ENCODE measurements around the gene SCGB1D2. TPM values are rescaled to one million over a fixed set of nuclear protein-coding genes. Genes with fewer than 3 reads are reported as not detected.
"Not testable (repeated sequence)": the region's sequence is repeated elsewhere in the genome, so short reads cannot be mapped to it uniquely, and the experiment has no call there.

The SCGB1D2 gene
- 100 to 1,000 TPM in 2 of 3 donors, not detected in 1; 476 to 485 TPM for total RNA-seq

GRCh38 chr11:62242021-62242420 lies at the start of gene SCGB1D2:
SCGB1D2 (plus strand) TSS chr11:62242239; CDS start chr11:62242308, 69 bp downstream.
- H3K9me3 ChIP-seq: no peaks in the 10 kb centered on the region
- H3K4me1 ChIP-seq: no peaks in the 10 kb centered on the region
- H3K4me3 ChIP-seq: peak within 1 kb of the TSS in 2 of 3 donors; percentile 23 to 35
- no peaks in the 10 kb centered on the region for H3K27me3 ChIP-seq
- no peaks in the 10 kb centered on the region for H3K36me3 ChIP-seq
- TF ChIP-seq POLR2AphosphoS5 (IDR thresholded peaks at IDR 0.05): peak in 1 of 3 donors; percentile 15
- TF ChIP-seq POLR2A (IDR thresholded peaks at IDR 0.05): no peak
- DNase-seq (ENCODE audit: low spot score in 2 of 2): peak; percentile 85 to 86
- peak within 1 kb of the TSS; percentile 21 to 62 for H3K27ac ChIP-seq
- intact Hi-C loops (cut with DNase I; ENCODE audit: low total_unique reads): no loop called here

- Histone ChIP-seq H3K9me3 (no peaks in the 10 kb centered on the region), H3K36me3 (no peaks in the 10 kb centered on the region), H3K27ac (no peak overlapping the region), H3K27me3 (peaks cover 0 to 10% of the 10 kb centered on the region in 2 donors), H3K4me3 (no peak overlapping the region), H3K4me1 (no peaks in the 10 kb centered on the region)
- TF ChIP-seq POLR2AphosphoS5 (IDR thresholded peaks at IDR 0.05): no peak
- TF ChIP-seq POLR2A (IDR thresholded peaks at IDR 0.05): no peak
- no peak for TF ChIP-seq CTCF (IDR thresholded peaks at IDR 0.05)
- intact Hi-C loops (cut with DNase I; ENCODE audit: low total_unique reads): loop anchor here (2.0 kb wide), 1 partner anchor 57 kb away; no protein-coding TSS in a partner anchor
- no peak for DNase-seq (ENCODE audit: low spot score in 2 of 2)
These were observed 48.1 kb upstream of the SCGB1D2 start for GRCh38 chr11:62193952-62194351.

- not testable (repeated sequence) for DNase-seq (ENCODE audit: low spot score in 2 of 2); H3K36me3 ChIP-seq; H3K9me3 ChIP-seq; H3K27me3 ChIP-seq; H3K4me1 ChIP-seq; H3K27ac ChIP-seq; H3K4me3 ChIP-seq
- intact Hi-C loops (cut with DNase I; ENCODE audit: low total_unique reads): loop anchor here (2.0 kb wide), 1 partner anchor 56 kb away; no protein-coding TSS in a partner anchor
These were observed 47.0 kb upstream of the SCGB1D2 start for GRCh38 chr11:62195010-62195409.

GRCh38 chr11:62195945-62196344 lies 46.1 kb upstream of the SCGB1D2 start:
- H3K27me3 ChIP-seq: peaks cover 0 to 4% of the 10 kb centered on the region in 2 donors
- H3K36me3 ChIP-seq: no peaks in the 10 kb centered on the region
- no peaks in the 10 kb centered on the region for H3K9me3 ChIP-seq
- H3K4me3 ChIP-seq: no peak overlapping the region
- TF ChIP-seq CTCF (IDR thresholded peaks at IDR 0.05): no peak
- TF ChIP-seq POLR2AphosphoS5 (IDR thresholded peaks at IDR 0.05): no peak
- no peak for TF ChIP-seq POLR2A (IDR thresholded peaks at IDR 0.05)
- DNase-seq (ENCODE audit: low spot score in 2 of 2): no peak
- H3K4me1 ChIP-seq: no peaks in the 10 kb centered on the region
- H3K27ac ChIP-seq: no peak overlapping the region
- intact Hi-C loops (cut with DNase I; ENCODE audit: low total_unique reads): loop anchor here (2.0 kb wide), 1 partner anchor 55 kb away; no protein-coding TSS in a partner anchor

GRCh38 chr11:62197400-62197799 lies 44.6 kb upstream of the SCGB1D2 start:
- H3K27me3 ChIP-seq; H3K27ac ChIP-seq; H3K4me3 ChIP-seq; DNase-seq (ENCODE audit: low spot score in 2 of 2); intact Hi-C loops (cut with DNase I; ENCODE audit: low total_unique reads); H3K36me3 ChIP-seq; H3K9me3 ChIP-seq; H3K4me1 ChIP-seq: not testable (repeated sequence)

GRCh38 chr11:62201376-62201775 lies 40.7 kb upstream of the SCGB1D2 start:
- DNase-seq (ENCODE audit: low spot score in 2 of 2): no peak
- H3K4me3 ChIP-seq: no peak overlapping the region
- H3K9me3 ChIP-seq: no peaks in the 10 kb centered on the region
- intact Hi-C loops (cut with DNase I; ENCODE audit: low total_unique reads): no loop called here
- no peaks in the 10 kb centered on the region for H3K36me3 ChIP-seq
- no peaks in the 10 kb centered on the region for H3K4me1 ChIP-seq
- H3K27me3 ChIP-seq: no peaks in the 10 kb centered on the region
- no peak overlapping the region for H3K27ac ChIP-seq
- TF ChIP-seq POLR2A (IDR thresholded peaks at IDR 0.05): no peak
- TF ChIP-seq POLR2AphosphoS5 (IDR thresholded peaks at IDR 0.05): no peak

GRCh38 chr11:62202910-62203309 lies 39.1 kb upstream of the SCGB1D2 start:
- Histone ChIP-seq H3K9me3 (no peaks in the 10 kb centered on the region), H3K4me3 (no peak overlapping the region), H3K27ac (no peak overlapping the region), H3K36me3 (no peaks in the 10 kb centered on the region), H3K4me1 (no peaks in the 10 kb centered on the region), H3K27me3 (no peaks in the 10 kb centered on the region)
- intact Hi-C loops (cut with DNase I; ENCODE audit: low total_unique reads): no loop called here
- TF ChIP-seq CTCF (IDR thresholded peaks at IDR 0.05) (no peak), POLR2A (IDR thresholded peaks at IDR 0.05) (no peak), POLR2AphosphoS5 (IDR thresholded peaks at IDR 0.05) (no peak)
- no peak for DNase-seq (ENCODE audit: low spot score in 2 of 2)
